Erythroblast (primary cell): ENCODE results near the gene OGFRL1.

ENCODE experiments used
- GATA1 ChIP-seq: IDR thresholded peaks from 2 replicates; pipeline ENCODE4 v1.6.1; 2011; ENCODE audit warnings: low read depth, mild to moderate bottlenecking, control low read depth, low read length, moderate library complexity
- POLR2A ChIP-seq: IDR thresholded peaks from 2 replicates; pipeline ENCODE4 v1.6.1; 2011; ENCODE audit warnings: mild to moderate bottlenecking, low read length

DNA sequence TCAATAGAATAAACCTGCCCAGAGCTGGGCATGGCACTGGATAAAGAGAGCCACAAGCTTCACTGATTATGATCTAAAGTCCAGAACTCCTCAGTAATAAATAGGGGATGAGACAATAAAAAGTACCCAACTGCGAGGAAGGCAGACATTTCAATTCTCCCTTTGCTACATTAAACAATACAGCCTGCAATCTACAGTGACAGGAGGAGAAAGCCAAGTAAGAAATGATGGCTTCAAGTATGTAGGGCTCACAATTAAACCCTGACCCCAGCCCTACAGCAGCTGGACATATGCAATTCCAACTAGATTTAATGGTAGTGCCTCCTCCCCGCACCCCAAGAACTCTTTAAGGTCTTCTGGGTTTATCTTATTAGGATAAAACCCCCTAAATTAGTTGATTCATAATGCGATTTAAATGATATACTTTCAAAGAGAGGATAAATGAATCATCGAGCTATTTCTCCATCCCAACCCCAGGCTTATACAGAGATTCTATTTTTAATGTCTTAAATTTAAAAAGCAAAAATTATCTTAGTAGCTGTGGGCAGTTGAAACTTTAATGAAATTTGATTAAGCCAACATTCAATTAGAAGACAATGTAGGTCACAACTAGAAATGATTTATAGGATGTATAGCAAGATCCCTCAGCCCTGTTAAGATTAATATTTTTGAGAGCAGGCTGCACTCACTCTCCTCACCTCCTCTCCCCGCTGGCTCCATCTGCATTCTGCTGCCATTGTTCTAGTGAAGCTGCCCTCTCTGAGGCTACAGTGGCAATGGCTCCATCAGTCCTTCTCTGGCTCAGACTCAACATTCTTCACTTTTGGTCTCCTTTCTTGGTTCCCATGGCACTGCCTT lies 57.1 kb downstream of the OGFRL1 start:
- TF ChIP-seq POLR2A (no peak), GATA1 (no peak)
